HG02588 (cell line): ENCODE data around the gene CSN1S1.
A peak's percentile ranks its signal among the peaks of the same experiment; 100 is the strongest.
"Not testable (repeated sequence)": the region's sequence is repeated elsewhere in the genome, so short reads cannot be mapped to it uniquely, and the experiment has no call there.

Experiments used
- ATAC-seq: cut with Tn5 transposase; IDR thresholded peaks from one replicate; pipeline ENCODE4 v1.9.1; 2021; ENCODE audit warnings: mild to moderate bottlenecking, moderate library complexity; ENCODE audit not compliant: unreplicated experiment

Gene CSN1S1

DNA sequence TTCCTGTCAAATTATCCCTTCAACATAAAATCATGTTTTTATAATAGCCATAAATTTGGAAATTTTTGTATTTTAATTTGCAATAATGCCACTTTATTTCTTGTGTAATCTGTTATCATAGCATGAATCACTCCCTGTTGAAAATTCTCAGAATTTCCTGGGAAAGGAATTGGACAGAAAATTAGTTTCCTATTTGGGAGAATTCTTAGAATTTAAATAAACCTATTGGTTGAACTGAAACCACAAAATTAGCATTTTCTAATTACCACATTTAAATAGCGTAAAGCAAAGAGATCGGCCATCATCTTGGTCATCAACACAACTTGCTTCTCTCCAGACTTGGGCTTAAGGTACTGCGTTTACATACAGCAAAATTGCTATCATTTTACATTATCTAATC, at the start of gene CSN1S1:
TSS of gene CSN1S1 (plus strand) at position 301 of the 400 bp plus-strand sequence. CDS start 1,488 bp downstream, outside the sequence.
- no peak for ATAC-seq

GRCh38 chr4:69881173-69881773, 49.6 kb upstream of the CSN1S1 start:
- ATAC-seq: peak; percentile 88

- no peak for ATAC-seq
These were observed 48.7 kb upstream of the CSN1S1 start for GRCh38 chr4:69882150-69882549.

- peak; percentile 50 for ATAC-seq
These were observed 42.5 kb upstream of the CSN1S1 start for GRCh38 chr4:69888336-69888735.

DNA sequence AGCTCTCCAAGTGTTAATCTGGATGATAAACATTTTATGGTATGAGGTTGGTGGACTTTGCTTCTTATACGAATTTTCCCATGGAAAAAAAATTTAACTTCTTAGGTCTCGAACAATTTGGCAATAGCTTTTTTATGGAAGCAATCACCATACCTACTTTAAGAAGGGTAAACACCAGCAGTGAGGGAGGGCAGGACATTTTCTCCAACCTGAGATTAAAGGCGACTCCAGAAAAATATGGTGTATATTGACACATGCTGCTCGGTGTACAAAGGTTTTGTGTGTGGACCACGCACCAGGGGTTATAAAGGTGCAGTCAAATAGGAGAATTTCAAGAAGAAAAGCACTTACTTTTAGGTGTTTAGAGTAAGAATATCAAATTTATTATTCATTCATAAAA, 36.7 kb upstream of the CSN1S1 start:
- no peak for ATAC-seq

GRCh38 chr4:69894721-69895120, 36.1 kb upstream of the CSN1S1 start:
- ATAC-seq: no peak

DNA sequence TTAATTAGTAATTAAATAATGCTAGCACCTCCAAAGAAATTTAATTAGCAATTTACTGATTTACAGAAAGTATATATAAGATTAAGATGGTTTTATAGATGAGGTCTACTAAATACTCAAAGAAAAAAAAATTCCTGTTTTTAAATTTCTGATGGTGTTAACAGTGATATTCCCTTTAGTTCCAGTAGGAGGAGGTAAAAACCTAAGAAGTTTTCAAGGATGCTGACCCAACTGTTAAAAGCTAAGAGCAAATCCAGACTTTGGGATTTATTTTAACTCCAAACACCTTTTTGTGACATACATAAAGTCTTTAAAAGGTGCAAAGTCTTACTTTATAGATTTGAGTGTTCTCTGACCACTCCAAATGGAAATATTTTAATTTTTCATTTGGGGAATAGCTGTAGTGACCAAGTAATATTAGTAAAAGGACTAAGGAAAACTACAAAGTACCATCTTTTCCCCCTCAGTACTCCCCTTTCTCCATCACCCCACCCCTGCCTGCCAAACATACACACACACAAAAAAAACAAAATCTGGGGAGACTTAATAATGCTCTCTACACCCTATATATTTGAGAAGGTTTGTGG, 34.2 kb upstream of the CSN1S1 start:
- ATAC-seq: no peak

DNA sequence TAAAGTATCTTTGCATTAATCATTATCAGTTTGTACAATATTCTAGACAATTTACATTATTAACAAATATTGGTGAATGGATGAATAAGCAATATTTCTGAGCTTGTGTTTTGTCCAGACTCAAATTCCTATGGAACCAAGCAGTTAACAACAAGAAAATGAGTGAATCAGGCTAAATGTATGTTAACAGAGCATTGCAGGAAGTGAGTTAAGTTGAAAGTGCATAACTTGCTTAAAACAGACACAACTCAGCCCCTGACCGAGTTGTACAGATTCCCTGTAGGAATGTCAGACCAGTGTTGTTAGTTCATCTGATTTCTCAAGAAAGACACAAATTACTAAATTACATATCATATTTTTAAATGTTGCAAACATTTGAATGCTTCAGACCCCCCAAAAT, 23.7 kb upstream of the CSN1S1 start:
- ATAC-seq: no peak

GRCh38 chr4:69909195-69909594, 21.7 kb upstream of the CSN1S1 start:
- no peak for ATAC-seq

- ATAC-seq: peak; percentile 87
These were observed 20.7 kb upstream of the CSN1S1 start for GRCh38 chr4:69910016-69910782.

DNA sequence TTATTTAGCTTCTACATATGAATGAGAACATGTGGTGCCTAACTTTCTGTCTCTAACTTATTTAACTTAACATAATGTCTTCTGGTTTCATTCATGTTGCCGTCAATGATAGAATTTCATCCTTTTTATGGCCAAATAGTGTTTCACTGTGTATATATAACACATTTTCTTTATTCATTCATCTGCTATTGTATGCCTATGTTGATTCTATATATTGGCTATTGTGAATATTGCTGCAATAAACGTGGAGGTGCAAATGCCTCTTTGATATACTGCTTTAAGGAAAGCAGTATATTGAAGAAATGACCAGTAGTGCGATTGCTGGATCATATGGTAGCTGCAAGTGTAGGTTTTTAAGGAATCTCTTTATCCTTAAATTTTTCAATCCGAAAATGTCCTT, 10.0 kb upstream of the CSN1S1 start:
- no peak for ATAC-seq

GRCh38 chr4:69923782-69924410, 7.0 kb upstream of the CSN1S1 start:
- not testable (repeated sequence) for ATAC-seq

DNA sequence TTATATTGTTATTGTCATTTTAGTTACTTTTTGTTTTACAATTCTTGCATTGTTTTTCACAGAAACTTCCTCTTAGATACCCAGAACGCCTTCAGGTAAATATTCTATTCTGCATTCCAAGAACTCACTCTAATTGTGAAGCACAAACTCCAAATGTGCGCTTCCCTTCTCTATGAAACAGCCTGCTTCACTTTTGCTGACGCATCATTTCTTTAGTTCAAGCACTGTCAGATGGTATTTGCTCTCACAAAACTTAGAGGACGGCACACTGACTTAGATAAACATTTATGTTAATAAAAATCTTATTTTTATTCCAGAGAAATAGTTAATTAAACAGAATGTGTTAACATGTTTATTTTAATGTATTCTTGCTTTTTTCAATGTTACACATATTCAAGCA, 3.3 kb downstream of the CSN1S1 start:
- ATAC-seq: no peak

- no peak for ATAC-seq
These were observed 5.7 kb downstream of the CSN1S1 start for GRCh38 chr4:69936566-69936965.

GRCh38 chr4:69951602-69952001, 20.7 kb downstream of the CSN1S1 start:
- no peak for ATAC-seq

DNA sequence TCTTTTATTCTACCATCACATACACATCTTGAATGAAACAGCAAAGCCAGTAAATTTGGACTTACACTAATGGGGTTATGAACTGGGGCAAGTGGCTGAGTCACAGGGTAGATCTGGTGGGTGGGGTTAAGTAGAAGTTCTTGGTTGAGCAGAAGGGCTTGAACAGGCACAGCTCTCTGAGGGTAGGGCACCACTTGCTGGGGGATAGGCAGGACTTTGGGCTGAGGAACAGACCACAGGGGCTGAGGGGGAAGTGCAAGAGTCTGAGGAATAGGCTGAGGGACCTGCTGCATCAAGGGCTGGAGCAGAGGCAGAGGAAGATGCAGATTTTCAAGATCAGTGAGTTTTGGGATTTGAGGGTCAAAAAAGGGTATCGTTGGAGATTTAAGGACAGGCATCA, 26.3 kb downstream of the CSN1S1 start:
- no peak for ATAC-seq

DNA sequence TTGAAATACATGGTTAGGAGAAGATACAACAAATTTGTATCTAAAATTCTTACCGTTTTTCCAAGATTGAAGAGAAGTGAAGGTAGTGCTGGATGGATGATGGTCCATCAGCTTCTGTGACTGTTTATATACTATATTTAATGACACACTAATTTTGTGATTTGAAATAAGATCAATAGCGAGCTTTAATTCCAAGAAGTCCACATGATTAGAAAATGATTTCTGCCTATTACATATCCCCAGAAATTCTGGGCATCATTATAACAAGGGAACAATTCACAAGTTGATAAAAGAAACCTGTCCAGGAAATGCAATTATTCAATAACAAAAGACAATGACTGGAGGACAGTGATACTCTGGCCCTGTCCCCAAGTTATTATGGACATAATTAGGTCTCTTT, 34.8 kb downstream of the CSN1S1 start, which contains the start of gene CSN2:
TSS of gene CSN2 (minus strand) at position 101 of the 400 bp plus-strand sequence. CDS start 4,733 bp downstream, outside the sequence.
- no peak for ATAC-seq

- no peak for ATAC-seq
These were observed 39.2 kb downstream of the CSN1S1 start for GRCh38 chr4:69970071-69970470.

GRCh38 chr4:69974631-69975030, 43.8 kb downstream of the CSN1S1 start:
- no peak for ATAC-seq

- no peak for ATAC-seq
These were observed 46.7 kb downstream of the CSN1S1 start for GRCh38 chr4:69977582-69977981.

DNA sequence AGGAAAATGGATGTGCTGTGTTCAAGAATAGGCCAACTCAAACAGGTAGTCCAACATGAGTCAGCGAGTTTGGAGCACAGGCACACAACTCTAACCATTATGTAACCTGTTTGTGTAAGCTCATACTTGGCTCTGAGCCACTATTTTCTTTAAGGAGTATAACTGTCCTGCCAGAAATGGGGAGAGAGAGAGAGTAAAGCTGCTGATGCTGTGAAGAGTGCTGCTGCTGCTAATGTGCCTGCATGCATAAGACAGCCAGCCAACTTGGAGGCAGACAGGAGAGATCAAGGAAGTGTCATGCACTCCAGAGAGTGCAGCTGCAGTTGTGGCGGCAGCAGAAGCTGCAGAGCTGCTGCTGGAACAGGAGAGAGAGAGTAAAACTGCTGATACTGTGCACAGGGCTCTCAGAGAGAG, 53.2 kb downstream of the CSN1S1 start:
- no peak for ATAC-seq

GRCh38 chr4:69986663-69987062, 55.8 kb downstream of the CSN1S1 start:
- no peak for ATAC-seq
